NK-92 (cell line): Measurements from ENCODE around the gene MAP1S.

Experiments used
- DNase-seq: peaks from one replicate; lab custom pipeline; 2025; ENCODE audit not compliant: unreplicated experiment; lab: John Stamatoyannopoulos, UW

The MAP1S gene

GRCh38 chr19:17737690-17738153, 18.4 kb downstream of the MAP1S start:
- no peak for DNase-seq

- DNase-seq: no peak
Observed at GRCh38 chr19:17739121-17739875, 20.0 kb downstream of the MAP1S start.

GRCh38 chr19:17741456-17741855, 22.2 kb downstream of the MAP1S start:
- DNase-seq: no peak

- no peak for DNase-seq
Observed at GRCh38 chr19:17743874-17744580, 24.7 kb downstream of the MAP1S start.

- DNase-seq: peak; percentile 73
Observed at GRCh38 chr19:17747205-17748098, 28.2 kb downstream of the MAP1S start.

GRCh38 chr19:17748884-17749638, 29.8 kb downstream of the MAP1S start:
- no peak for DNase-seq

- no peak for DNase-seq
Observed at GRCh38 chr19:17749912-17750317, 30.6 kb downstream of the MAP1S start.

- peak; percentile 21 for DNase-seq
Observed at GRCh38 chr19:17751103-17751911, 32.0 kb downstream of the MAP1S start, which contains the start of gene FCHO1. FCHO1 (plus strand) TSS chr19:17751477; CDS start chr19:17755165, 3,688 bp downstream.

GRCh38 chr19:17751912-17752273, 32.6 kb downstream of the MAP1S start:
- no peak for DNase-seq

- no peak for DNase-seq
Observed at GRCh38 chr19:17752865-17753639, 33.8 kb downstream of the MAP1S start.

GRCh38 chr19:17753976-17754375, 34.7 kb downstream of the MAP1S start:
- no peak for DNase-seq

- DNase-seq: no peak
Observed at GRCh38 chr19:17754634-17755442, 35.6 kb downstream of the MAP1S start.

GRCh38 chr19:17755443-17755890, 36.2 kb downstream of the MAP1S start:
- DNase-seq: no peak

GRCh38 chr19:17755977-17756670, 36.8 kb downstream of the MAP1S start:
- no peak for DNase-seq

GRCh38 chr19:17757125-17757524, 37.8 kb downstream of the MAP1S start:
- no peak for DNase-seq

- DNase-seq: no peak
Observed at GRCh38 chr19:17758515-17758914, 39.2 kb downstream of the MAP1S start.

- DNase-seq: no peak
Observed at GRCh38 chr19:17761148-17761547, 41.9 kb downstream of the MAP1S start.
